Endothelial cell of umbilical vein (primary cell): ENCODE measurements around the gene ADRB2. TPM values are rescaled to one million over a fixed set of nuclear protein-coding genes. Genes with fewer than 3 reads are reported as not detected.

ENCODE experiments used
- BruUV-seq: library from RNA; stranded (reverse); fragments of 400-500 nt; replicated peaks from 2 replicates; lab custom pipeline; 2021; lab: Mats Ljungman, UMichigan
- CTCF ChIA-PET: fragments of 300-600, 350-600 bp; sonication (Branson Sonifier 250); formaldehyde crosslinking; loops from one replicate; lab custom pipeline; 2021; ENCODE audit warnings: antibody characterized with exemption, inconsistent platforms; lab: Charles Lee
- POLR2A ChIA-PET: fragments of 300-600, 350-600 bp; sonication (Branson Sonifier 250); formaldehyde crosslinking; loops from one replicate; lab custom pipeline; 2021; ENCODE audit warnings: antibody characterized with exemption, inconsistent platforms; lab: Charles Lee
- DNase-seq: peaks from one replicate; pipeline ENCODE4 v3.0.0-alpha.2; 2011; ENCODE audit warnings: low read depth, low spot score
- FAIRE-seq: peaks from 2 replicates; lab custom pipeline; 2011; peaks lifted over from hg19 to GRCh38; lab: Jason Lieb, UNC
- H2AFZ ChIP-seq: 2 replicates; pipeline ENCODE4 v1.6.0; 2012; ENCODE audit warnings: low read depth, low read length, control low read depth, inconsistent platforms
- H3K27ac ChIP-seq: 2 replicates; pipeline ENCODE4 v1.5.1; 2011; ENCODE audit warnings: low read depth, mild to moderate bottlenecking, control low read depth, low read length, moderate library complexity; ENCODE audit not compliant: insufficient read depth
- H3K27me3 ChIP-seq, 2 experiments: 2 replicates each; pipeline versions ENCODE4 v1.6.0 to v1.6.1; 2011; ENCODE audit warnings: low read length in 2 of 2, mixed read lengths in 1 of 2; ENCODE audit not compliant: control insufficient read depth in 2 of 2, insufficient read depth in 2 of 2
- H3K36me3 ChIP-seq, 2 experiments: 2 replicates in 1 of 2; 3 replicates in 1 of 2; pipeline ENCODE4 v1.5.1; 2011; ENCODE audit warnings: low read length in 2 of 2, mild to moderate bottlenecking in 1 of 2, moderate library complexity in 1 of 2; ENCODE audit not compliant: control insufficient read depth in 2 of 2, insufficient read depth in 2 of 2; ENCODE audit errors: extremely low read depth in 1 of 2
- H3K4me1 ChIP-seq: 3 replicates; pipeline ENCODE4 v1.5.1; 2011; ENCODE audit warnings: mild to moderate bottlenecking, low read length; ENCODE audit not compliant: control insufficient read depth, insufficient read depth; ENCODE audit errors: extremely low read depth
- H3K4me2 ChIP-seq: 2 replicates; pipeline ENCODE4 v1.6.1; 2011; ENCODE audit warnings: low read length, control low read depth, mixed read lengths; ENCODE audit not compliant: insufficient read depth
- H3K4me3 ChIP-seq, 3 experiments: fragments of 200-600 bp in 1 of 3; sonication (generic), shearing (Covaris generic) in 1 of 3; replicated peaks in 1 of 3; 2 replicates each; pipeline ENCODE4 v1.5.1; 2011 to 2016; ENCODE audit warnings: control low read depth in 3 of 3, low read length in 3 of 3, mild to moderate bottlenecking in 2 of 3, inconsistent platforms in 1 of 3, low read depth in 1 of 3, moderate library complexity in 1 of 3; ENCODE audit not compliant: insufficient read depth in 1 of 3
- H3K79me2 ChIP-seq: 2 replicates; pipeline ENCODE4 v1.6.0; 2012; ENCODE audit warnings: low read length, inconsistent platforms; ENCODE audit not compliant: control insufficient read depth, insufficient read depth
- H3K9ac ChIP-seq: replicated peaks from 2 replicates; pipeline ENCODE3; 2011; ENCODE audit warnings: low read length, control low read depth; ENCODE audit not compliant: insufficient read depth; ENCODE audit errors: extremely low read depth
- H3K9me1 ChIP-seq: replicated peaks from 3 replicates; pipeline ENCODE4 v1.6.0; 2011; ENCODE audit warnings: mild to moderate bottlenecking, low read length; ENCODE audit not compliant: control insufficient read depth, insufficient read depth; ENCODE audit errors: extremely low read depth
- H3K9me3 ChIP-seq: replicated peaks from 2 replicates; pipeline ENCODE4 v1.5.1; 2012; ENCODE audit warnings: low read length, inconsistent platforms; ENCODE audit not compliant: control insufficient read depth, insufficient read depth
- H4K20me1 ChIP-seq: replicated peaks from 2 replicates; pipeline ENCODE3; 2011; ENCODE audit warnings: mild to moderate bottlenecking, low read length; ENCODE audit not compliant: control insufficient read depth, insufficient read depth; ENCODE audit errors: extremely low read depth
- CTCF ChIP-seq, 2 donors: IDR thresholded peaks; 1 replicate in 1 of 2; 2 replicates in 1 of 2; pipeline ENCODE4 v1.5.1; 2011; ENCODE audit warnings: low read length in 2 of 2, mild to moderate bottlenecking in 2 of 2, moderate library complexity in 2 of 2, control low read depth in 1 of 2, inconsistent platforms in 1 of 2, low read depth in 1 of 2; ENCODE audit not compliant: insufficient read depth in 1 of 2; ENCODE audit errors: extremely low read depth in 1 of 2
- EZH2 ChIP-seq: IDR thresholded peaks from 2 replicates; pipeline ENCODE4 v1.6.1; 2012; ENCODE audit warnings: borderline replicate concordance, low read depth, mild to moderate bottlenecking, moderate library complexity, low read length, inconsistent platforms; ENCODE audit not compliant: severe bottlenecking
- FOS ChIP-seq: IDR thresholded peaks from 2 replicates; pipeline ENCODE4 v1.6.1; 2011; ENCODE audit warnings: mild to moderate bottlenecking, low read length, moderate library complexity, borderline replicate concordance; ENCODE audit not compliant: insufficient read depth
- GATA2 ChIP-seq: IDR thresholded peaks from 2 replicates; pipeline ENCODE4 v1.7.0; 2011; ENCODE audit warnings: low read depth, mild to moderate bottlenecking, moderate library complexity, mixed read lengths, low read length; ENCODE audit not compliant: insufficient read length, insufficient read depth
- JUN ChIP-seq: IDR thresholded peaks from 2 replicates; pipeline ENCODE4 v1.6.1; 2011; ENCODE audit warnings: borderline replicate concordance, low read depth; ENCODE audit not compliant: insufficient read length, insufficient read depth
- MAX ChIP-seq: IDR thresholded peaks from 2 replicates; pipeline ENCODE4 v1.6.1; 2011; ENCODE audit not compliant: insufficient read depth, insufficient read length
- MYC ChIP-seq: IDR thresholded peaks from one replicate; pipeline ENCODE4 v1.6.1; 2011; ENCODE audit warnings: mild to moderate bottlenecking, low read depth, low read length
- POLR2A ChIP-seq: IDR thresholded peaks from 2 replicates; pipeline ENCODE4 v1.6.1; 2012; ENCODE audit warnings: low read depth, mild to moderate bottlenecking, control low read depth, low read length
- POLR2AphosphoS5 ChIP-seq: IDR thresholded peaks from 2 replicates; pipeline ENCODE4 v1.6.1; 2012; ENCODE audit warnings: low read depth, mild to moderate bottlenecking, control low read depth, low read length, moderate library complexity; ENCODE audit not compliant: insufficient read depth
- dilution Hi-C: fragments of 300-500 bp; cut with MboI; formaldehyde crosslinking; loops from one replicate; pipeline ENCODE4 v1.15.0; 2019; ENCODE audit warnings: low sequenced_read_pairs; ENCODE audit not compliant: extremely low pct_ligation_motif_present
- intact Hi-C: fragments of 100-400 bp; cut with micrococcal nuclease; formaldehyde crosslinking; loops from one replicate; pipeline ENCODE4 v1.10.0; 2022
- polyA plus RNA-seq, 4 experiments: library from polyadenylated mRNA; depleted of rRNA in 3 of 4; stranded (reverse) in 3 of 4; unstranded in 1 of 4; fragments of >200 nt; gene quantifications; 2 replicates each; pipeline versions ENCODE4 v1.2.1 to v1.2.3, GENCODE V29; 2011 to 2012; ENCODE audit warnings: missing spikeins in 1 of 4
- total RNA-seq: library from RNA; stranded (reverse); gene quantifications from 2 replicates; pipeline ENCODE4 v1.2.3, GENCODE V29; 2021

Gene ADRB2
- total and polyA plus RNA-seq, 2 donors (not counting 3 experiments of a cell fraction or from before 2014, with no cell fraction given): 0.86 to 0.88 TPM

GRCh38 chr5:148816357-148816756, 10.1 kb upstream of the ADRB2 start:
- POLR2A ChIA-PET: no interaction called here
- dilution Hi-C loops: no loop called here
- Histone ChIP-seq H3K4me2 (no peak overlapping the region), H2AFZ (peak overlapping the region; percentile 17), H3K36me3 (no peaks in the 10 kb centered on the region), H3K27ac (no peak overlapping the region), H4K20me1 (no peaks in the 10 kb centered on the region), H3K9ac (no peak overlapping the region), H3K9me1 (no peaks in the 10 kb centered on the region), H3K4me1 (no peaks in the 10 kb centered on the region), H3K4me3 (no peak overlapping the region), H3K27me3 (no peaks in the 10 kb centered on the region), H3K79me2 (no peaks in the 10 kb centered on the region), H3K9me3 (no peaks in the 10 kb centered on the region)
- FAIRE-seq (no peak), DNase-seq (no peak)
- intact Hi-C loops: no loop called here
- BruUV-seq: no TSS peak
- TF ChIP-seq MAX: no peak
- no peak for TF ChIP-seq GATA2
- TF ChIP-seq POLR2A: no peak
- TF ChIP-seq POLR2AphosphoS5: no peak
- no peak for TF ChIP-seq CTCF (IDR thresholded peaks at IDR 0.05; ENCODE audit: extremely low read depth in 1 of 2, insufficient read depth in 1 of 2, low read depth in 1 of 2, low read length in 2 of 2)
- TF ChIP-seq JUN: no peak
- TF ChIP-seq FOS: no peak
- TF ChIP-seq MYC: no peak
- no peak for TF ChIP-seq EZH2
- CTCF ChIA-PET: interaction anchor here (1.0 to 2.2 kb wide), 7 partner anchors 65 to 299 kb away, joined by 3 to 7 read pairs (median 4); no protein-coding TSS in a partner anchor
